ENCODE measurements around the gene TRHDE.

The TRHDE gene

GRCh38 chr12:72523754-72524153 lies 251.6 kb downstream of the TRHDE start:
- DNase-seq, result no peak

- DNase-seq, result no peak
These were observed 263.2 kb downstream of the TRHDE start for GRCh38 chr12:72535212-72535990.

- DNase-seq, result no peak
These were observed 268.6 kb downstream of the TRHDE start for GRCh38 chr12:72540811-72541210.

- no peak for DNase-seq
These were observed 271.8 kb downstream of the TRHDE start for GRCh38 chr12:72543777-72544467.

- DNase-seq, result no peak
These were observed 273.9 kb downstream of the TRHDE start for GRCh38 chr12:72546106-72546505.

GRCh38 chr12:72547573-72547972 lies 275.4 kb downstream of the TRHDE start:
- no peak for DNase-seq

- DNase-seq, result no peak
These were observed 277.0 kb downstream of the TRHDE start for GRCh38 chr12:72549184-72549583.

- no peak for DNase-seq
These were observed 288.0 kb downstream of the TRHDE start for GRCh38 chr12:72560003-72560769.

GRCh38 chr12:72570601-72571000 lies 298.4 kb downstream of the TRHDE start:
- DNase-seq, result no peak

- DNase-seq, result no peak
These were observed 302.0 kb downstream of the TRHDE start for GRCh38 chr12:72574138-72574537.

GRCh38 chr12:72578327-72578726 lies 306.2 kb downstream of the TRHDE start:
- DNase-seq, result no peak

GRCh38 chr12:72586456-72586855 lies 314.3 kb downstream of the TRHDE start:
- no peak for DNase-seq

- no peak for DNase-seq
These were observed 330.4 kb downstream of the TRHDE start for GRCh38 chr12:72602581-72602980.

GRCh38 chr12:72605975-72606374 lies 333.8 kb downstream of the TRHDE start:
- no peak for DNase-seq

GRCh38 chr12:72610342-72610741 lies 338.2 kb downstream of the TRHDE start:
- no peak for DNase-seq

- DNase-seq, result no peak
These were observed 338.7 kb downstream of the TRHDE start for GRCh38 chr12:72610854-72611358.

GRCh38 chr12:72612171-72612570 lies 340.0 kb downstream of the TRHDE start:
- DNase-seq, result no peak

- no peak for DNase-seq
These were observed 346.6 kb downstream of the TRHDE start for GRCh38 chr12:72618764-72619163.

GRCh38 chr12:72622556-72622955 lies 350.4 kb downstream of the TRHDE start:
- no peak for DNase-seq

GRCh38 chr12:72631926-72632685 lies 359.9 kb downstream of the TRHDE start:
- DNase-seq, result no peak

GRCh38 chr12:72642706-72643105 lies 370.5 kb downstream of the TRHDE start:
- no peak for DNase-seq

GRCh38 chr12:72647139-72647538 lies 375.0 kb downstream of the TRHDE start:
- no peak for DNase-seq

- no peak for DNase-seq
These were observed 386.4 kb downstream of the TRHDE start for GRCh38 chr12:72658615-72659014.
